CD4-positive, alpha-beta T cell treated with Interleukin-15 for 4 hours (primary cell): ENCODE measurements around the gene RPTOR.
A peak's percentile ranks its signal among the peaks of the same experiment; 100 is the strongest.

Source experiments
- DNase-seq: peaks from one replicate; pipeline ENCODE4 v3.0.0-alpha.2; 2020; ENCODE audit warnings: low spot score

The RPTOR gene

DNA sequence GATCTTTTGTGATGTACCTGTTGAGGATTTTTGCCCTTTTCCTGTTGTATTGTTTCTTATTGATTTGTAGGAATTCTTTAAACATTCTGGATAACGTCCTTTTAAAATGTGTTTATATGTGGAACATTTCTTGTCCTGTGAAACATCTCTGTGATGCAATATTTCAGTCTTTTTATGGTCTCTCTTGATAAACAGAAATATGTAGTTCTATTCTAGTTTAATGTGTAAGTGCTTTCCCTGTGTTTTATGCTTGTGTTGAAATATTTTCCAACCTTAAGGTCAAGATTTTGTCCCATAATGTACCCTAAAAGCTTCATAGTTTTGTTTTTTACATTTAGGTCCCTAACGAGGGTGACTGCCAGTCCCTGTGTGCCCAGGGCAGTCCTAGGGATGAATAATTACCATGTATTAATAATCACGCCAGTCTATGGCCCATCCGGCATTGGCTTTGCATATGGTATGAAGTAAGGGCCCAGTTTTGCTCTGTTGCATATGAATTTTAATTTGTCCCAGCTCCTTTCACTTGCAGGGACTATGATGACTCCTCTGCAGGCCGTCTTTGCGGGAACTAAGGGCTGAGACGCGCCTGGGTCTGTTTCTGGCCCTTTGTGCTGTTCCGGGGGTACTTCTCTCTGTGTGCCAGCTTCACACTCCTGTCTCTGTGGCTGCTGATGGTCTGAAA, 44.2 kb downstream of the RPTOR start:
- DNase-seq = no peak

DNA sequence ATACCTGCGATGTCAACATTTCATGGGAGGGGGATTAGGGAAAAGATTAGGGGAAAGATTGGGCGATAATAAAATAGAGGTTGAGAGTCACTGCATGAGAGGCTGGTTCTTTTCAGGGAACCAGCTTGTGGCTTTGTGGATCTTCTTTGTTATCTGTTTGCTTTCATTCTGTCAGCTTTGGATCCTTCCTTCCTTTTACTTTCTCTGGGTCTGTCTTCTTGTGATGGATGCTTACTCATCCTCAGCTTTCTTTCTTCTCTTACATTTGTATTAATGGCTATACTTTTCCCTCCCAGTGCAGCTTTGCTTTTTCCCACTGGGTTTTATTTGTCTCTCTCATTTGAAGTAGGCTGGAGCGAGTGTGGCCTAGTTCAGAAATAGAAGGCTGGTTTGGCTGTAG, 47.1 kb downstream of the RPTOR start:
- DNase-seq = no peak

DNA sequence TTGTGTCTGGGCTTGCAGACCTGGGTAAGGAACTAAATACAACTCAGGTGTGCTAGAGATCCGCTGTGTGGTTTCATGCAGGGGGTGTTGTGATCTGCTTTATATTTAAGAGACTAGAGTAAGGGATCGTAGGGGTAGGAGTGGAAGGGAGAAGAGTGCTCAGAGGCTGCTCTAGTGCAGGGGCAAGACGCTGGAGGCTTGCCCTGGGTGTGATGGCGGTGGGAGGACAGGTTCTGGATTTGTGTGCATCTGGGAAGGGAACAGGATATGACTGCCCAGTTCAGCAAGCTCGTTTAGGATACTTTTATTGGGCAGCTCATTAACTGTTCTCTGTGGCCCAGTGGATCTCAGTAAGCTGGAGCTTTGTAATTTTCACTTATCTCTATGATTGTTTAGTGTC, 47.6 kb downstream of the RPTOR start:
- no peak for DNase-seq

- DNase-seq = no peak
Observed at GRCh38 chr17:80593181-80593580, 48.5 kb downstream of the RPTOR start.

GRCh38 chr17:80594431-80595269, 50.0 kb downstream of the RPTOR start:
- DNase-seq = no peak

GRCh38 chr17:80596760-80597608, 52.3 kb downstream of the RPTOR start:
- no peak for DNase-seq

- no peak for DNase-seq
Observed at GRCh38 chr17:80598813-80599545, 54.3 kb downstream of the RPTOR start.

GRCh38 chr17:80599546-80600305, 55.1 kb downstream of the RPTOR start:
- no peak for DNase-seq

DNA sequence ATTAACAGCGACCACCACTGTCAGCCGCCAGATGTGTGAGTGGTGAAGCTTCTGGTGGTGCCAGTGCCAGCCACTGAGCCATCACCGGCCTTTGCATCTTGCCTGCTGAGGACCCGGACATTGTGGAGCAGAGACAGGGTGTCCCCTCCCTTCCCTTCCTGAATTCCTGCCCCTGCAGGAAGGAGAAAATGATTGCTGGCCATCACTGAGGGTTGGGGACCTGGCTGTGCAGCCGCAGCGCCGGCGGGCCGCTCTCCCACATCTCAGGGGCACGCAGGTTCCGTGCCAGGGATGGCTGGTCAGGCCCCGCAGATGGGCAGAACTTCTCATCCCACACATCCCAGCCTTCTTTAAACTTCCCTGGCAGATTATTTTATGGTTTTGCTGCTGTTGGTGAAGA, 56.5 kb downstream of the RPTOR start:
- DNase-seq = no peak

- DNase-seq = no peak
Observed at GRCh38 chr17:80603396-80603795, 58.8 kb downstream of the RPTOR start.

DNA sequence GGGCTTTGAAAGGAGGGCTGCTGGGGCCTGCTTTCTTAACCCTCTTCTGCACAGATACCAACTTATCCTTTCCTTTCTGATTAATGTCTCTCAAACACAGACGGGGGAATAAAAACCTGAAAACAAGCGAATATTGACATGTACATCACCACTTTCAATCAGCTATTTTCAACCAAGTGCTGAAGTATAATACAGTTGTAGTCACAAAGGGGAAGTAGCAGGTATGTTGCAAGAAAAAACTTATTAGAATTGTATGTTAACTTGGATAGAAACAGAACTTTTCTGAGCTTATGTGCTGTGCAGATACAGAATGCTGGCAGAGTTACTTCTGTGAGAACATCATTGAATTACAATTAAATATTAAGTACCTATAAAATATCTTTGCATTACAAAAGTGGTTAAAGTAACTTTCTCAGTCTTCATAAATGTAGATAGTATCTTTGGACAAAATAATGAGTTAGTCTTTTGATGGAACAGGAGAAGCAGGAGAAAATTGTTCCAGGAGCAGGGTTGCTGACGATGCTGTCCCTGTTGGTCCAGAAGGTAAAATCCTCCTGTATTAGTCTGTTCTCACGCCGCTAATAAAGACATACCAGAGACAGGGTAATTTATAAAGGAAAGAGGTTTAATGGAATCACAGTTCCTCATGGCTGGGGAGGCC, 59.5 kb downstream of the RPTOR start:
- DNase-seq = no peak

DNA sequence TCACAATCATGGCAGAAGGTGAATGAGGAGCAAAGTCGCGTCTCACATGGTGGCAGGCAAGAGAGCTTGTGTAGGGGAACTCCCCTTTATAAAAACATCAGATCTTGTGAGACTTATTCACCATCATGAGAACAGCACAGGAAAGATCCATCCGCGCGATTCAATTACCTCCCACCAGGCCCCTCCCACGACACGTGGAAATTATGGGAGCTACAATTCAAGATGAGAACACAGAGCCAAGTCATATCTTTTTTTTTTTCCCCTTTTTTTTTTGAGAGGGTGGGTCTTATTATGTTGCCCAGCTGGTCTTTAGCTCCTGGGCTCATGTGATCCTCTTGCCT, 60.0 kb downstream of the RPTOR start:
- no peak for DNase-seq

DNA sequence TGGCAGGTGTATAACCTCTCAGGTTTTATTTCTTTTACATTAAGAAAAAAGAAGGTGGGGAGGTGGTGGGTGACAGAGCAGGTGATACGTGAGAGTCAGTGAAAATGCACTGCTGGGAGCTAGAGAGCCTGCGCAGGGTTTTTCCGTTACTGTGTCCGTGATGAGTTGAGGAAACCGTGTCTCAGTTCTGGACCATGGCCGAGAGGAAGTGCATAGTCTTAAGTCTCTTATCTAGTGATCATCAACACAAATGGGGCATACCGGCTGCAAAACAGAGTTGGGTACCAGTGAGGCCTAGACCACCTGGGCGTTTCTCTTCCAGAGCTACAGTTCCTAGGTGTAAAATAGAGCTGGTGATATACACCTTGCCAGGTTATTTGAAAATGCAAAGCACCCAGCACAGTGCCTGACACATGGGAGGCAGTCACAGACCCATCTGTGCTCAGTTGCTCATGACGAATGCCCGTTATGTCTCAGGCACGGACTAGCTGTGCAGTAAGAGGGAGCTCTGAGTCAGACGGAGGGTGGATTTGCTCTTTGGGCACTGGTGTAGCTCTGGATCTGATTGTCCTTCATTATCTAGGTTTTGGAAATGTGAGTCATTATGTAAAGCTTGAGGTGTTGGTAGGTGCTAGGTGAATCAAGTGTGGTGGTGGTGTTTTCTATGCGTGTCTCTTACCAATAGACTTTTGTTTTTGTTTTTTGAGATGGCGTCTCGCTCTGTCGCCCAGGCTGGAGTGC, 60.9 kb downstream of the RPTOR start:
- DNase-seq = peak; percentile 71

- DNase-seq = no peak
Observed at GRCh38 chr17:80608326-80608725, 63.7 kb downstream of the RPTOR start.

- DNase-seq = no peak
Observed at GRCh38 chr17:80609757-80610156, 65.1 kb downstream of the RPTOR start.

DNA sequence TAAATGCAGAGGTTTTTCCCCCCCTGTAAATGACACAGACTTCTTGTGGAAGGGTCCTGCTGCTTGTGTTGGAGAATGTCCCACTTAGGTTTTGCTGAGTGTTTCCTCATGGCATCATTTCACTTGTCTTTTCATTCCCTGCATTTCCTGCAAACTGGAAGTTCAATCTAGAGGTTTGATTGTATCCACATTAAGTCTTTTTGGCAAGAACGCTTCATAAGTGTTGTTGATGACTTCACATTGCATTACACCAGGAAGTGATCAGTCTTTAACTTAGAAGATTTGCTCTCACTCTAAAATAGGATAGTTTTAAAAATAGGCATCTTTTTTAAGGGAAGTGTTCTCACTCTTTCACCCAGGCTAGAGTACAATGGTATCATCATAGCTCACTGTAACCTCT, 67.2 kb downstream of the RPTOR start:
- DNase-seq = no peak

- no peak for DNase-seq
Observed at GRCh38 chr17:80612997-80613731, 68.5 kb downstream of the RPTOR start.

DNA sequence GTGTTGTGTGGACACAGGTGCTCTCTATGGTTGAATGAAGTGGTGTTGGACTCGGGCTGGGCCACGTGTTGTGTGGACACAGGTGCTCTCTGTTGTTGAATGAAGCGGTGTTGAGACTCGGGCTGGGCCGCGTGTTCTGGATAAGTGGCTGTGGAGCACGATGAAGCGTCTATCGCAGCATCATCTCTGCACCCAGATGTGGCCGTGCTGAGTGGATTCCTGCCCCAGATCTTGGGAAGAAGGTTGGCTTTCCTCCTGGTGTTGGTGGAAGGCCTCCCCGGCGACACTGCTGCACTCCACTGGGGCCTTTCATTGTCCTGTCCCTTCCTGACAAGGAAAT, 69.1 kb downstream of the RPTOR start:
- DNase-seq = no peak

DNA sequence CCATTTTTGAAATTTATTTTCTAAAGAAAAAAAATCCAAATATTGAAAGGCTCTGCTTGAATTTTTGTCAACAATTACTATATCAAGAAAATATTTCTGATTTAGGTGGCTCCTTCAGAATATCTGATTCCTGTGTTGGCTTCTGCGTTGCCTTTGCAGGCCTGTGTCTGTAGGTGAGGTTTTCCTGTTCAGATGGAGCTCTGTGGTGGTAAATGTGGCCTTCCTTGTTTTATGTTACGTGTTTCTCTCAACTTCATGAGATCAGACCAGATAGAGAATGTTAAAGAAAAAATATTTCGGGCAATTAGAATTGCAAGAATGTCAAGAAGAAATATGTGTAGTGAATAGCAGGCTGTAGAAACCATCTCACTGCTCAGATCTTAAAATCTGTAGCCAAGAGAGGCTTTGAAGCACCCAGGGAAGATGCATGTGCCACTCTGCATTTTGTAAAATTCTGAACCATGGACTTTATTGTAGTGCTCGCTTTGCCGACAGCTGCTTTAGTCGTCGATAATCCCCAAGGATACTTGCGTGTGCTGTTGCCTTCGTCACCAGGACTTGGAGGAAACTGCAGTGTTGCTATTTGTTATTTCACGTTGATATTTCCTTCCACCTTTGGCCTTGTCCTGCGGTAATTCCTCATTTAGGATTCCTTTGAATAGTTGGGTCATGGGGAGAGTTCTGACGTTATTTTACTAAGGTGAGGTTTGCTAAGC, 69.9 kb downstream of the RPTOR start:
- DNase-seq = no peak
